Stimulated activated CD4-positive, alpha-beta T cell treated with anti-CD3 and anti-CD28 coated beads, Interleukin-12 subunit alpha, Interleukin-12 subunit beta, amount 100 ng/mL, for 24 hours (primary cell): ENCODE results near the gene SRC.
"Not testable (repeated sequence)": the region's sequence is repeated elsewhere in the genome, so short reads cannot be mapped to it uniquely, and the experiment has no call there.

ENCODE experiments used
- DNase-seq, 2 experiments: peaks; one replicate each; pipeline ENCODE4 v3.0.0-alpha.2; 2020; ENCODE audit warnings: low read depth in 2 of 2

SRC gene

GRCh38 chr20:37363221-37364012 is 17.5 kb downstream of the SRC start:
- DNase-seq: no peak

GRCh38 chr20:37364013-37364926 is 18.3 kb downstream of the SRC start:
- DNase-seq: no peak

GRCh38 chr20:37364927-37365272 is 19.0 kb downstream of the SRC start:
- no peak for DNase-seq

GRCh38 chr20:37365760-37366638 is 20.1 kb downstream of the SRC start:
- no peak for DNase-seq

- DNase-seq: no peak
Measured at GRCh38 chr20:37366743-37367142, 20.8 kb downstream of the SRC start.

- no peak for DNase-seq
Measured at GRCh38 chr20:37369846-37370245, 23.9 kb downstream of the SRC start.

GRCh38 chr20:37371845-37372244 is 25.9 kb downstream of the SRC start:
- not testable (repeated sequence) for DNase-seq

- DNase-seq: no peak
Measured at GRCh38 chr20:37372441-37372840, 26.5 kb downstream of the SRC start.

- no peak for DNase-seq
Measured at GRCh38 chr20:37373020-37373598, 27.2 kb downstream of the SRC start.

GRCh38 chr20:37375227-37375626 is 29.3 kb downstream of the SRC start:
- DNase-seq: no peak

- DNase-seq: no peak
Measured at GRCh38 chr20:37376324-37376723, 30.4 kb downstream of the SRC start.

- no peak for DNase-seq
Measured at GRCh38 chr20:37376791-37377190, 30.9 kb downstream of the SRC start.

- no peak for DNase-seq
Measured at GRCh38 chr20:37377346-37378081, 31.6 kb downstream of the SRC start.

- no peak for DNase-seq
Measured at GRCh38 chr20:37378420-37378784, 32.5 kb downstream of the SRC start.

GRCh38 chr20:37378785-37379598 is 33.1 kb downstream of the SRC start:
- DNase-seq: no peak

GRCh38 chr20:37379967-37380828 is 34.3 kb downstream of the SRC start:
- DNase-seq: no peak

- DNase-seq: no peak
Measured at GRCh38 chr20:37380864-37381579, 35.1 kb downstream of the SRC start.
